HepG2 (cell line): Measurements from ENCODE around the gene DOCK2.

ENCODE experiments used
- ARNT ChIP-seq: fragments of 450-650 bp; IDR thresholded peaks from 2 replicates; pipeline ENCODE4 v1.6.1; 2017
- E2F1 ChIP-seq: sonication (generic); formaldehyde crosslinking; IDR thresholded peaks from 2 replicates; pipeline ENCODE4 v1.5.0; 2020; ENCODE audit warnings: missing genetic modification reagents
- FOXK2 ChIP-seq: fragments of 450-650 bp; IDR thresholded peaks from 2 replicates; pipeline ENCODE4 v1.6.1; 2016
- JUN ChIP-seq: sonication (generic); formaldehyde crosslinking; IDR thresholded peaks from 2 replicates; pipeline ENCODE4 v1.4.0; 2020; ENCODE audit warnings: mild to moderate bottlenecking, missing genetic modification reagents
- JUND ChIP-seq: sonication (generic); formaldehyde crosslinking; IDR thresholded peaks from 2 replicates; pipeline ENCODE4 v1.8.0; 2022; ENCODE audit warnings: mild to moderate bottlenecking, missing genetic modification reagents
- MED1 ChIP-seq: sonication (generic); formaldehyde crosslinking; IDR thresholded peaks from 2 replicates; pipeline ENCODE4 v1.4.0; 2020; ENCODE audit warnings: missing genetic modification reagents
- NFATC3 ChIP-seq: sonication (generic); formaldehyde crosslinking; IDR thresholded peaks from 2 replicates; pipeline ENCODE4 v1.5.1; 2020; ENCODE audit warnings: mild to moderate bottlenecking, missing genetic modification reagents
- SETDB1 ChIP-seq: sonication (generic); formaldehyde crosslinking; IDR thresholded peaks from 2 replicates; pipeline ENCODE4 v1.5.1; 2020; ENCODE audit warnings: missing genetic modification reagents, mild to moderate bottlenecking, borderline replicate concordance
- SP1 ChIP-seq, 2 experiments: fragments of 450-650 bp in 1 of 2; sonication (generic) in 1 of 2; formaldehyde crosslinking in 1 of 2; IDR thresholded peaks; 2 replicates each; pipeline versions ENCODE4 v1.4.0 to v1.6.1; 2016 to 2020; ENCODE audit warnings: missing genetic modification reagents in 1 of 2
- TAF1 ChIP-seq: sonication (generic); formaldehyde crosslinking; IDR thresholded peaks from 2 replicates; pipeline ENCODE4 v1.4.0; 2020; ENCODE audit warnings: missing genetic modification reagents
- TCF12 ChIP-seq, 2 experiments: fragments of 450-650 bp in 1 of 2; sonication (generic) in 1 of 2; formaldehyde crosslinking in 1 of 2; IDR thresholded peaks; 2 replicates each; pipeline versions ENCODE4 v1.6.1 to v1.8.0; 2017 to 2022; ENCODE audit warnings: antibody characterized with exemption in 1 of 2, mild to moderate bottlenecking in 1 of 2, missing genetic modification reagents in 1 of 2, moderate library complexity in 1 of 2
- ZC3H4 ChIP-seq: sonication (generic); formaldehyde crosslinking; IDR thresholded peaks from 2 replicates; pipeline ENCODE4 v1.4.0; 2020; ENCODE audit warnings: missing genetic modification reagents, borderline replicate concordance
- ZNF577 ChIP-seq: sonication (generic); formaldehyde crosslinking; IDR thresholded peaks from 2 replicates; pipeline ENCODE4 v1.4.0; 2020; ENCODE audit warnings: mild to moderate bottlenecking, low read depth, missing genetic modification reagents, borderline replicate concordance
- TF ChIP-seq, protein P1 (sequence below): sonication (generic); formaldehyde crosslinking; IDR thresholded peaks from 2 replicates; pipeline ENCODE4 v1.5.0; 2020; ENCODE audit warnings: mild to moderate bottlenecking, missing genetic modification reagents, moderate library complexity

DNA sequence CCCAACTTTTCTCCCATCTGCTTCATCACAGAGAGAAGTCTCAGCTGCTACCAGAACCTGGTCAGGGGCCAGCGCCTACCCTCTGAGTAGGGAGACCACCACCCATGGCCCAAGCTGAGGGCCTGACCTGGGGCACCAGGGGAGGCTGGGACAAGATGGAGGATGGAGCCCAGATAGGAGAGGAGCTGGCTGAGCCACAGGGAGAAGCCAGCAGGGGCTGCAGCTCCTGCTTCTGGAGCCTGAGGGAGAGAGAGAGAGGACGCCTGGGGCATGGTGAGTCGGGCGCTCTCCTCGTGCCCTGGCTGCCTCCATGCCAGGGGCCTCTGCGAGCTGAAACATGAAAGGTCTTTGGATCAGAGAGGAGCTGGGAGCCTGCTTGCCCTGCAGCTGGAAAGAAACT lies 467.2 kb downstream of the DOCK2 start:
- TF ChIP-seq ZNF577 (CRISPR knock-in tag) (no peak), JUND (CRISPR knock-in tag) (no peak), ZC3H4 (CRISPR knock-in tag) (no peak), TCF12 (IDR thresholded peaks at IDR 0.05) (no peak), TCF12 (CRISPR knock-in tag; IDR thresholded peaks at IDR 0.05) (no peak), NFATC3 (CRISPR knock-in tag) (no peak), ARNT (no peak), JUN (CRISPR knock-in tag) (no peak), SP1 (IDR thresholded peaks at IDR 0.05) (no peak), SP1 (CRISPR knock-in tag; IDR thresholded peaks at IDR 0.05) (no peak), FOXK2 (no peak), E2F1 (CRISPR knock-in tag) (no peak), SETDB1 (CRISPR knock-in tag) (no peak), TAF1 (no peak), MED1 (CRISPR knock-in tag) (no peak)
- TF ChIP-seq, protein P1, sequence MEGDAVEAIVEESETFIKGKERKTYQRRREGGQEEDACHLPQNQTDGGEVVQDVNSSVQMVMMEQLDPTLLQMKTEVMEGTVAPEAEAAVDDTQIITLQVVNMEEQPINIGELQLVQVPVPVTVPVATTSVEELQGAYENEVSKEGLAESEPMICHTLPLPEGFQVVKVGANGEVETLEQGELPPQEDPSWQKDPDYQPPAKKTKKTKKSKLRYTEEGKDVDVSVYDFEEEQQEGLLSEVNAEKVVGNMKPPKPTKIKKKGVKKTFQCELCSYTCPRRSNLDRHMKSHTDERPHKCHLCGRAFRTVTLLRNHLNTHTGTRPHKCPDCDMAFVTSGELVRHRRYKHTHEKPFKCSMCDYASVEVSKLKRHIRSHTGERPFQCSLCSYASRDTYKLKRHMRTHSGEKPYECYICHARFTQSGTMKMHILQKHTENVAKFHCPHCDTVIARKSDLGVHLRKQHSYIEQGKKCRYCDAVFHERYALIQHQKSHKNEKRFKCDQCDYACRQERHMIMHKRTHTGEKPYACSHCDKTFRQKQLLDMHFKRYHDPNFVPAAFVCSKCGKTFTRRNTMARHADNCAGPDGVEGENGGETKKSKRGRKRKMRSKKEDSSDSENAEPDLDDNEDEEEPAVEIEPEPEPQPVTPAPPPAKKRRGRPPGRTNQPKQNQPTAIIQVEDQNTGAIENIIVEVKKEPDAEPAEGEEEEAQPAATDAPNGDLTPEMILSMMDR (CRISPR knock-in tag) = no peak
